Tibial nerve (tissue), 4 donors: ENCODE results near the gene HIGD2B. TPM values are rescaled to one million over a fixed set of nuclear protein-coding genes. Genes with fewer than 3 reads are reported as not detected.
"Not testable (repeated sequence)": the region's sequence is repeated elsewhere in the genome, so short reads cannot be mapped to it uniquely, and the experiment has no call there.

ENCODE experiments used
- DNase-seq, 2 donors: peaks; one replicate each; pipeline ENCODE4 v3.0.0-alpha.2; 2019; ENCODE audit warnings: low spot score in 2 of 2
- H3K27ac ChIP-seq, 4 donors: fragments of 200-600 bp; sonication (generic) in 3 of 4; one replicate each; pipeline ENCODE4 v1.5.1; 2017 to 2019; ENCODE audit warnings: mild to moderate bottlenecking in 1 of 4
- H3K27me3 ChIP-seq, 2 donors: fragments of 200-600 bp; sonication (generic) in 1 of 2; one replicate each; pipeline versions ENCODE4 v1.5.1 to v1.6.0; 2017 to 2019
- H3K36me3 ChIP-seq, 3 donors: fragments of 200-600 bp; sonication (generic); one replicate each; pipeline ENCODE4 v1.5.1; 2018 to 2019
- H3K4me1 ChIP-seq, 4 donors: fragments of 200-600 bp; sonication (generic) in 3 of 4; one replicate each; pipeline ENCODE4 v1.5.1; 2017 to 2019
- H3K4me3 ChIP-seq, 4 donors: fragments of 200-600 bp; sonication (generic) in 3 of 4; one replicate each; pipeline ENCODE4 v1.5.1; 2017 to 2019; ENCODE audit warnings: mild to moderate bottlenecking in 1 of 4, moderate library complexity in 1 of 4
- H3K9me3 ChIP-seq, 4 donors: fragments of 200-600 bp; sonication (generic) in 3 of 4; one replicate each; pipeline ENCODE4 v1.5.1; 2017 to 2019
- WGBS, 2 donors: methylation state at CpG; one replicate each; pipeline ENCODE4 v1.1.5; 2018; 5-methylcytosine and 5-hydroxymethylcytosine counted together
- small RNA-seq: library from RNA; depleted of rRNA; stranded (forward); fragments of <200 nt; gene quantifications from one replicate; pipeline ENCODE3, GENCODE V24; 2016
- total RNA-seq, 4 donors: library from RNA; depleted of rRNA; stranded (reverse); fragments of >200 nt; gene quantifications; one replicate each; pipeline ENCODE4 v1.1.0, GENCODE V29; 2016

HIGD2B gene
- total RNA-seq, 4 donors from 2014 or later = not detected

- H3K4me3 ChIP-seq, H3K27me3 ChIP-seq, H3K9me3 ChIP-seq, H3K36me3 ChIP-seq, H3K4me1 ChIP-seq, H3K27ac ChIP-seq, DNase-seq: not testable (repeated sequence)
- WGBS, 2 donors = no CpG with 5 or more reads among the region's 2 CpGs
Measured at GRCh38 chr15:72642271-72642670, 43.7 kb downstream of the HIGD2B start.

GRCh38 chr15:72639759-72640483, 46.1 kb downstream of the HIGD2B start:
- H3K4me1 ChIP-seq = not testable (repeated sequence)
- WGBS, 2 donors = no CpG with 5 or more reads among the region's 26 CpGs

GRCh38 chr15:72636519-72637282, 49.3 kb downstream of the HIGD2B start:
- H3K27ac ChIP-seq, H3K36me3 ChIP-seq, H3K9me3 ChIP-seq, H3K4me1 ChIP-seq, H3K27me3 ChIP-seq: not testable (repeated sequence)
- peak; percentile 72 to 78 for DNase-seq
- WGBS, 2 donors = no CpG with 5 or more reads among the region's 43 CpGs
- peak overlapping the region in 2 of 4 donors; percentile 32 to 51 for H3K4me3 ChIP-seq

More at GRCh38 chr15:72639759-72640483, 46.1 kb downstream of the HIGD2B start:
- not testable (repeated sequence) for H3K27ac ChIP-seq, H3K4me3 ChIP-seq, H3K9me3 ChIP-seq, H3K36me3 ChIP-seq, DNase-seq, H3K27me3 ChIP-seq

GRCh38 chr15:72629068-72629570, 56.9 kb downstream of the HIGD2B start:
- 78 to 86% methylated on average over 5 to 7 of the region's 7 CpGs for WGBS, 2 donors
- not testable (repeated sequence) for H3K36me3 ChIP-seq, H3K4me3 ChIP-seq, DNase-seq, H3K4me1 ChIP-seq, H3K9me3 ChIP-seq, H3K27ac ChIP-seq, H3K27me3 ChIP-seq

GRCh38 chr15:72628249-72629067, 57.5 kb downstream of the HIGD2B start:
- 84 to 91% methylated on average over 10 to 11 of the region's 11 CpGs for WGBS, 2 donors
- not testable (repeated sequence) for H3K4me1 ChIP-seq, H3K36me3 ChIP-seq, H3K9me3 ChIP-seq, H3K27ac ChIP-seq, H3K4me3 ChIP-seq, H3K27me3 ChIP-seq, DNase-seq

GRCh38 chr15:72626153-72626552, 59.8 kb downstream of the HIGD2B start:
- DNase-seq, H3K9me3 ChIP-seq, H3K36me3 ChIP-seq, H3K27me3 ChIP-seq, H3K27ac ChIP-seq, H3K4me1 ChIP-seq, H3K4me3 ChIP-seq: not testable (repeated sequence)
- 36 to 45% methylated on average over 3 of the region's 3 CpGs for WGBS, 2 donors

Small RNA genes lying within 50 kb of the gene (small RNA-seq; reads per million reads assigned to genes)
- not detected for gene RN7SL853P

Other genes with a start within 250 kb of the HIGD2B start
- gene ARIH1, start 211.9 kb downstream of the HIGD2B start, total RNA-seq = 10 to 100 TPM; 30.6 to 58.6 (median 45.1) TPM
- gene GOLGA6B, start 31.5 kb downstream of the HIGD2B start, total RNA-seq = under 1 TPM in 1 of 4 donors, not detected in 3; 0.42 TPM
- gene BBS4, start within 50 bp of the HIGD2B start, total RNA-seq = 10 to 100 TPM; 28.4 to 63.3 (median 38.7) TPM
- 10 to 100 TPM; 49.6 to 82.2 (median 62.2) TPM for gene ADPGK, start 97.6 kb upstream of the HIGD2B start, total RNA-seq